Epithelial cell of prostate (primary cell): ENCODE data around the gene LRP8.

Experiments
- DNase-seq: peaks from one replicate; pipeline ENCODE4 v3.0.0-alpha.2; 2011; ENCODE audit warnings: low read depth, low spot score
- H3K27ac ChIP-seq: fragments of 450-650 bp; 2 replicates; pipeline ENCODE4 v1.5.1; 2017; ENCODE audit warnings: mild to moderate bottlenecking

Gene LRP8

DNA sequence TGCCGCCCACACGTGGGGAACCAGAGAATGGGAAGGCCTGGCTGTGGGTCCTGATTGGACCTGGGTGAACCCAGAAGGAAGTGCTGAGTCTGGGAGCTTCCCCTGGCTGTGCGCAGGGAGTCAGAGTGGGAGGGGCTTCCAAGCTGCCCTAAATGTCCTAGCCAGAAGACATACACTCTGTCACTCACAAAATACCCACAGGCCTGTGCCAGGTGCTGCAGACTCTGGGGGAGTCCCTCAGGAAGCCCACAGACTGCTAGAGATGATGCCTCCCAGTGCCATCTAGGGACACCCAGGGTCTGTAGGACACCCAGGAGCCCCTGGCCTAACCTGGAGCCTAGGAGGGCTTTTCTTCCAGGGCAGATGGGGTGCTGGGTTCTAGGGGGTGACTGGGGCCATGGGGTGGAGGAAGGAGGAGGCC is 33.7 kb upstream of the LRP8 start:
- H3K27ac ChIP-seq: no peak overlapping the region
- no peak for DNase-seq

- H3K27ac ChIP-seq: no peak overlapping the region
- DNase-seq: no peak
These were observed 32.0 kb upstream of the LRP8 start for GRCh38 chr1:53359934-53360276.

DNA sequence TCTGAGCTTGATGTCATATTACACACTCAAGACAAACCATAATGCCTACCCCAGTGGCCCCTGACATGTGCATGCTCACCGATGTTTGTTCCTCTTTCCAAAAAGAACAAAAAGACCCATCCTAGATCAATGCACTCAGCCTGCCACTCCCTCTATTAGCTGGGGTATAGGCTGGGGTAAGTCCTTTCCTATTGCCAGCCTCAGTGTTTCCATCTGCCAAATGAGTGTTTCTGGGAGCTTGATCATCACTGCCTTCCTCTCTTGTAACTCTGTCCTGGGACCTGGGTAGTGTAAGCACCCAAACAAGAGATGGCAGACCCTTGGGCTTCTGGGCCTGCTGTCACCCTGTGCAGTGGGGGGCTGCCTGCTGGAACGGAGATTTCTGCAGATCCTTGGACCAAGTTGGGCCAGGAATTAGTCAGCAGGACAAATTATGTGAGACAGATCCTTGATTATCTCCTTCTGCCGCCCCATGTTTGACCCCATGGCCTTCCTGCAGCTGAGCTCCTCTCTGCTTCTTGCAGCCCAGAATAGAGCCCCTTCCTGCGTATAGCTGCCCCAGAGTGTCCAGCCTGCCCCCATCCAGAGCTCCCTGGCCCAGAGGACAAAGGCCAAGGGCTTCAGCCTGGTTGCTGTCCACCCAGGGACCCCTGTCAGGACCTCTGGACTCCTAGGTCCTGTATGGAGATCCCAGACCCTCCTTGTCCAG is 31.5 kb upstream of the LRP8 start:
- no peak for DNase-seq
- H3K27ac ChIP-seq: no peak overlapping the region

GRCh38 chr1:53356637-53357036 is 28.8 kb upstream of the LRP8 start:
- DNase-seq: no peak
- H3K27ac ChIP-seq: no peak overlapping the region

DNA sequence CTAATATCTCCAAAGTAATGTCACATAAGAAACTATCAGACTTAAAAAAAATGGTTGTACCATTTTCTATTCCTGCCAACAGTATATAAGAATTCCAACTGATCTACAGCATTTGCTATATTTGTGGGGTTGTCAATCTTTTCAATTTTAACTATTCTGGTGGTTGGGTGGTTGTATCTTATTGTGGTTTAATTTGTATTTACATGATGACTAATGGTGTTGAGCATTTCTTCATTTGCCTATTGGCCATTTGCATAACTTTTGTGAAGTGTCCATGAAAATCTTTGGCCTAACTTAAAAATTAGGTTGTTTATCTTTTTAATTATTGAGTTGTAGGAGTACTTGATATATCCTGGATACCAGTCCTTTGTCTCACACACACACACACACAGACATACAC is 26.2 kb upstream of the LRP8 start:
- H3K27ac ChIP-seq: no peak overlapping the region
- no peak for DNase-seq

DNA sequence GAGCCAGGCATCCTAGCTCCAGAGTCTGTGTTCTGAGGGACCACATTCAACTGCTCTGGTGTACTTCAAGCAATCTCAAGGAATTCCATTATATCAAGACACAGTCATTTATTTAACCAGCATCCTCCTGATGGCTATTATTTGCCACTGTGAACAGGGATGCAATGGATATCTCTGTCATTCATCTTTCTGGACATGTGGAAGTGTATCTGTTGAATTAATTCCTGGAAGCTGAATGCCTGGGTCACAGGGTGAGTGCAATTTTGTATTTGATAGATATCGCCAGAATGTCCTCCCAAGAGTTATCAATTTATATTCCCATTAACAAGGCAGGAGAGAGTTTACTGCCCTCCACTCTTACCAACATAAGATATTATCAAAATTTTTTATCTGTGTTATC is 24.7 kb upstream of the LRP8 start:
- H3K27ac ChIP-seq: no peak overlapping the region
- DNase-seq: no peak

- no peak for DNase-seq
- no peak overlapping the region for H3K27ac ChIP-seq
These were observed 23.2 kb upstream of the LRP8 start for GRCh38 chr1:53350853-53351767.

DNA sequence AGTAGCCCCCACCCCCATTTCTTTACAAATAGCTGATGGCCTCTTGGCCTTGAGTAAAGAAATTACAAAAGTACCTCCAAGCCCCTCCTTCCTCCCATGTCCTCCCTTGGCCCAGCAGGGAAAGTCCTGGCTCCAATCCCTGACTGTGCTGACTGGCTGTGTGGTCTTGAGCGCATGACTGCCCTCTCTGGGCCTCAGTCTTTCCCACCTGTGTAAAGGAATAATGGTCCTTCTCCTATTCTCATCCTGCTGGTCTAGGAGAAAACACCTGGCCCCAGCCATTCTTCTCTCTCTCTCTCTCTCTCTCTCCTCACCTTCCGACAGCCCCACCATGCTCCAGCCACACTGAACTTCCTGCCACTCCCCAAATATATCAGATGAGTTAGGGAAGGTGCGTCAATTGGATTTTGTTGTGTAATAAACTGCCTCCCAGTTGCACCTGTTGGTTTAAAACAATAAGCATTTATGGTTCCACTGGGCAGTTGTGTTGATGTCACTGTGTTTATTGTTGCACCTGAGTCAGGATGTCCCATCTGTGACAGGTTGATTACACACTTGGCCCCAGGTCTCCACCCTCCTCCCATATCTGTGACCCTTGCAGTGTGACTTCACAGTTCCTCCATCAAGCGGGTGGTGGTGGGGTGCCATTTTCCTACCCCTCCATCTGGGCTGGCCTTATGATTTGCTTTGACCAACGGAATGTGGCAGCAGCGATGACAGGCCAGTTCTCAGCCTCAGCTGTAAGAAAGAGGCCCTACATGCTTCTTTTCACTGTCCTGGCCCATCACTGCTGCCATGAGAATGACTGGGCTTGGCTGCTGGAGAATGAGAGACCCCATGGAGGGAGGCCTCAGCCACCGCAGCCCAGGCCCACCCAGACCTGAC is 22.3 kb upstream of the LRP8 start:
- no peak for DNase-seq
- no peak overlapping the region for H3K27ac ChIP-seq

- no peak overlapping the region for H3K27ac ChIP-seq
- DNase-seq: no peak
These were observed 21.5 kb upstream of the LRP8 start for GRCh38 chr1:53349369-53349835.

GRCh38 chr1:53348486-53349368 is 20.9 kb upstream of the LRP8 start:
- no peak for DNase-seq
- H3K27ac ChIP-seq: no peak overlapping the region

- no peak overlapping the region for H3K27ac ChIP-seq
- no peak for DNase-seq
These were observed 18.9 kb upstream of the LRP8 start for GRCh38 chr1:53346814-53347176.

- no peak for DNase-seq
- no peak overlapping the region for H3K27ac ChIP-seq
These were observed 18.3 kb upstream of the LRP8 start for GRCh38 chr1:53345996-53346813.

GRCh38 chr1:53344921-53345838 is 17.3 kb upstream of the LRP8 start:
- no peak for DNase-seq
- no peak overlapping the region for H3K27ac ChIP-seq

DNA sequence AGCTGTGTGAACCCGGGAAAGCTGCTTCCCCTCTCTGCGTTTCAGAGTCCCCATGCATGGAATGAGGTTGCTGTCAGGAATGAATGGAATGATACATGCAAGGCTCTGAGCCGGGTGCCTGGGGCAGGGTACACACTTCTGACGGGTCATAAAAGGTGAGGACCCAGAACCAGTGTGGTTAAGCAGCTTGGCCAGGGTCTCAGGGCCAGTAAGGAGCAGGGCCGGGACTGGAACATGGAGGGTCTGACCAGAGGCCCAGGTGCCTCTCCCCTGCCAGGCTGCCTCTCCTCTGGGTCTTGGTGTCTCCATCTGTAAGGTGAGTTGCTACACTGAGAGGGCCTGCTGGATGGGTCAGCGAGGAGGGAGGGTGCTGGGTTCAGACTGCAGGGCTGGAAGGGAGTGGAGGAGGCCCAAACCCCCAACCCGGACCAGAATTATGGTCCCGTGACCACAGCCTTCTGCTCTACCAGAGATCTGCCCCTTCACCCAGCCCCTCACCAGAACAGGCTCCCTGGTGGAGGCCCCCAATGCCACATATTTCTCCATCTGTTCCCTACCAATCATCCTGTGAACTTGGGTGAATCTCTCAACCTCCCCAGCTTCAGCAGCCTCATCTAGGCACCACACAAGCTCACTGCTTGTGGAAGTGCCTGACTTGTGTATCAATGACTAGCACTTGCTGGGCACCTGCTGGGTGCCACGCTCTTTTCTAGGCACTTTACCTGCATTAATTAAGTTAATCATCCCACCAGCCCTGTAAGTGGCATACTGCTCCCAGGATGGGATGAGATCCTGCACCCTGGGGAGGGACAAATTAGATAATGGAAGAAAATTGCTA is 16.2 kb upstream of the LRP8 start:
- no peak overlapping the region for H3K27ac ChIP-seq
- DNase-seq: no peak

GRCh38 chr1:53342735-53343470 is 15.0 kb upstream of the LRP8 start:
- no peak for DNase-seq
- H3K27ac ChIP-seq: no peak overlapping the region

GRCh38 chr1:53341961-53342707 is 14.3 kb upstream of the LRP8 start:
- no peak for DNase-seq
- no peak overlapping the region for H3K27ac ChIP-seq
